K562 (cell line): ENCODE measurements around the gene PKHD1. TPM values are rescaled to one million over a fixed set of nuclear protein-coding genes. Genes with fewer than 3 reads are reported as not detected.

Experiments used
- CBX5 ChIP-seq: IDR thresholded peaks from 2 replicates; pipeline ENCODE4 v1.6.1; 2014; ENCODE audit warnings: low read depth, borderline replicate concordance
- CCAR2 ChIP-seq: fragments of 200-400 bp; formaldehyde crosslinking; IDR thresholded peaks from 2 replicates; pipeline ENCODE4 v1.6.1; 2017; ENCODE audit warnings: mild to moderate bottlenecking, low read depth, low read length
- CXXC5 ChIP-seq: fragments of 250-450 bp; sonication (Bioruptor Pico); IDR thresholded peaks from 2 replicates; pipeline ENCODE4 v1.8.0; 2022; ENCODE audit warnings: inconsistent platforms, mild to moderate bottlenecking, moderate library complexity
- ETV6 ChIP-seq, 3 experiments: fragments of 150-350 bp in 1 of 3; sonication (generic) in 1 of 3; formaldehyde crosslinking in 1 of 3; IDR thresholded peaks; 2 replicates each; pipeline versions ENCODE4 v1.6.1 to v1.8.0; 2014 to 2022; ENCODE audit warnings: borderline replicate concordance in 2 of 3, low read depth in 2 of 3, antibody characterized with exemption in 1 of 3, low read length in 1 of 3, mild to moderate bottlenecking in 1 of 3, missing genetic modification reagents in 1 of 3
- FOSL1 ChIP-seq: fragments of 200-800 bp; sonication (Bioruptor generic); conservative IDR thresholded peaks from 2 replicates; pipeline ENCODE4 v1.6.1; 2016; ENCODE audit warnings: missing genetic modification characterization, missing compliant biosample characterization
- FOXJ2 ChIP-seq: fragments of 200-800 bp; sonication (Bioruptor generic); IDR thresholded peaks from 2 replicates; pipeline ENCODE4 v1.6.1; 2016; ENCODE audit warnings: missing genetic modification characterization, missing compliant biosample characterization
- HDAC1 ChIP-seq, 2 experiments: fragments of 450-650 bp; IDR thresholded peaks; 2 replicates each; pipeline ENCODE4 v1.6.1; 2016 to 2017; ENCODE audit warnings: inconsistent platforms in 1 of 2, mild to moderate bottlenecking in 1 of 2, moderate library complexity in 1 of 2
- JUNB ChIP-seq: fragments of 450-650 bp; formaldehyde crosslinking; conservative IDR thresholded peaks from 2 replicates; pipeline ENCODE4 v1.4.0; 2020; ENCODE audit warnings: mild to moderate bottlenecking
- KLF16 ChIP-seq: IDR thresholded peaks from 2 replicates; pipeline ENCODE4 v1.6.1; 2016; ENCODE audit warnings: antibody characterized with exemption
- MCM7 ChIP-seq, 2 experiments: fragments of 450-650 bp; IDR thresholded peaks; 2 replicates each; pipeline ENCODE4 v1.6.1; 2016 to 2018
- MITF ChIP-seq: IDR thresholded peaks from 2 replicates; pipeline ENCODE4 v1.6.1; 2014; ENCODE audit warnings: antibody characterized with exemption
- MTF1 ChIP-seq: fragments of 250-450 bp; sonication (Bioruptor Pico); IDR thresholded peaks from 2 replicates; pipeline ENCODE4 v1.9.0; 2021; ENCODE audit warnings: moderate library complexity, mild to moderate bottlenecking, inconsistent platforms, borderline replicate concordance
- NFYB ChIP-seq: IDR thresholded peaks from 2 replicates; pipeline ENCODE4 v1.6.1; 2011; ENCODE audit warnings: mild to moderate bottlenecking, moderate library complexity; ENCODE audit not compliant: insufficient read length; ENCODE audit errors: extremely low read depth
- RBM15 ChIP-seq: fragments of 200-400 bp; formaldehyde crosslinking; IDR thresholded peaks from 2 replicates; pipeline ENCODE4 v1.6.1; 2018; ENCODE audit warnings: mild to moderate bottlenecking, low read length, moderate library complexity; ENCODE audit not compliant: insufficient read depth
- RCOR1 ChIP-seq, 2 experiments: IDR thresholded peaks; 2 replicates each; pipeline ENCODE4 v1.6.1; 2012; ENCODE audit warnings: low read depth in 2 of 2, low read length in 2 of 2, borderline replicate concordance in 1 of 2, improper control_type of control experiment in 1 of 2
- SMARCA4 ChIP-seq: fragments of 450-650 bp; IDR thresholded peaks from 2 replicates; pipeline ENCODE4 v1.6.1; 2016
- SNIP1 ChIP-seq: fragments of 450-650 bp; IDR thresholded peaks from 2 replicates; pipeline ENCODE4 v1.7.1; 2017; ENCODE audit warnings: low read depth, mild to moderate bottlenecking
- SPI1 ChIP-seq: IDR thresholded peaks from 2 replicates; pipeline ENCODE4 v1.6.1; 2011; ENCODE audit warnings: low read depth, low read length, control low read depth, borderline replicate concordance
- STAG1 ChIP-seq: sonication (generic); formaldehyde crosslinking; IDR thresholded peaks from 2 replicates; pipeline ENCODE4 v1.5.0; 2020; ENCODE audit warnings: missing genetic modification reagents, borderline replicate concordance
- TAL1 ChIP-seq: fragments of 450-650 bp; IDR thresholded peaks from 2 replicates; pipeline ENCODE4 v1.6.1; 2016; ENCODE audit warnings: mild to moderate bottlenecking
- VEZF1 ChIP-seq: fragments of 200-800 bp; sonication (Bioruptor generic); IDR thresholded peaks from 2 replicates; pipeline ENCODE4 v1.6.1; 2017; ENCODE audit warnings: missing genetic modification characterization, missing compliant biosample characterization
- ZBTB49 ChIP-seq: sonication (generic); formaldehyde crosslinking; IDR thresholded peaks from 2 replicates; pipeline ENCODE4 v1.8.0; 2022; ENCODE audit warnings: missing genetic modification reagents, mild to moderate bottlenecking, borderline replicate concordance
- ZBTB7A ChIP-seq: IDR thresholded peaks from 2 replicates; pipeline ENCODE4 v1.6.1; 2011; ENCODE audit warnings: low read depth, mild to moderate bottlenecking, low read length, moderate library complexity, borderline replicate concordance; ENCODE audit not compliant: control insufficient read depth
- ZFP36 ChIP-seq: fragments of 150-350 bp; IDR thresholded peaks from 2 replicates; pipeline ENCODE4 v1.6.1; 2018; ENCODE audit warnings: low read length, low read depth; ENCODE audit not compliant: partially characterized antibody
- ZNF224 ChIP-seq: sonication (generic); formaldehyde crosslinking; IDR thresholded peaks from 2 replicates; pipeline ENCODE4 v1.8.0; 2022; ENCODE audit warnings: mild to moderate bottlenecking, missing genetic modification reagents
- ZNF3 ChIP-seq: fragments of 250-450 bp; sonication (Bioruptor Pico); IDR thresholded peaks from 2 replicates; pipeline ENCODE4 v1.5.0; 2021; ENCODE audit warnings: mild to moderate bottlenecking, moderate library complexity
- polyA plus RNA-seq, 8 experiments: library from polyadenylated mRNA; depleted of rRNA in 4 of 8; stranded (reverse) in 5 of 8; unstranded in 3 of 8; fragments of >200 nt; fragmentation: Nextera tagmentation in 2 of 8; fragmentation: Illumina TruSeq in 1 of 8; extraction: Ambion mirVana in 2 of 8; extraction: Trizol in 1 of 8; gene quantifications; 2 replicates each; pipeline versions ENCODE4 v1.2.1 to v1.2.3, GENCODE V29; 2011 to 2014; ENCODE audit warnings: inconsistent platforms in 1 of 8, missing spikeins in 1 of 8
- total RNA-seq, 7 experiments: library from RNA; depleted of rRNA in 6 of 7; stranded (reverse); fragments of >200 nt in 6 of 7; fragmentation: Illumina TruSeq in 2 of 7; extraction: Trizol in 2 of 7; gene quantifications; 2 replicates each; pipeline versions ENCODE4 v1.2.1 to v1.2.3, GENCODE V29; 2011 to 2021; ENCODE audit warnings: low replicate concordance in 1 of 7

Gene PKHD1
- total and polyA plus RNA-seq, 9 of the 15 experiments (the other 6 are each of a cell fraction or from before 2014, with no cell fraction given): 0.01 to 0.04 (median 0.01) TPM; not detected in 6

- no peak for TF ChIP-seq NFYB
- no peak for TF ChIP-seq ZFP36
- peak in 1 of 2 experiments; percentile 61; a peak in 2 of 4 replicates for TF ChIP-seq HDAC1 (IDR thresholded peaks at IDR 0.05)
- no peak for TF ChIP-seq VEZF1
- no peak for TF ChIP-seq MITF
- TF ChIP-seq KLF16: peak; percentile 90; the same call in 1 of the 2 replicates
- TF ChIP-seq ZBTB49: no peak
- no peak for TF ChIP-seq RBM15
- TF ChIP-seq RCOR1 (IDR thresholded peaks at IDR 0.05; ENCODE audit: borderline replicate concordance in 1 of 2, low read depth in 2 of 2, low read length in 2 of 2): peak; percentile 47 to 92; a peak in 2 of 4 replicates
- peak; percentile 82 for TF ChIP-seq TAL1
- TF ChIP-seq MCM7 (IDR thresholded peaks at IDR 0.05): no peak
- TF ChIP-seq ZNF224 (CRISPR knock-in tag): no peak
- TF ChIP-seq FOXJ2 (tag): no peak
- TF ChIP-seq SMARCA4: 0 out of 2 replicates have a peak, but pooled peaks have one; percentile 18
- no peak for TF ChIP-seq JUNB (CRISPR knock-in tag)
- no peak for TF ChIP-seq CBX5
- TF ChIP-seq MTF1 (CRISPR knock-in tag): no peak
- peak in 1 of 2 experiments; percentile 80; a peak in 1 of 4 replicates for TF ChIP-seq ETV6 (IDR thresholded peaks at IDR 0.05; ENCODE audit: borderline replicate concordance in 1 of 2, low read depth in 2 of 2, low read length in 1 of 2)
- TF ChIP-seq ETV6 (CRISPR knock-in tag; IDR thresholded peaks at IDR 0.05; ENCODE audit: borderline replicate concordance): no peak
- no peak for TF ChIP-seq STAG1
- TF ChIP-seq ZBTB7A: no peak
- no peak for TF ChIP-seq SNIP1
- TF ChIP-seq CXXC5: no peak
- TF ChIP-seq FOSL1 (tag): no peak
- no peak for TF ChIP-seq CCAR2
- no peak for TF ChIP-seq ZNF3 (CRISPR knock-in tag)
- TF ChIP-seq SPI1: no peak
These were observed 174.1 kb downstream of the PKHD1 start (continued) for GRCh38 chr6:51913265-51913664.
